Measurements from ENCODE around the gene MSANTD7. TPM values are rescaled to one million over a fixed set of nuclear protein-coding genes. Genes with fewer than 3 reads are reported as not detected.

The MSANTD7 gene
- total and polyA plus RNA-seq, 9 of the 15 experiments (the other 6 are each of a cell fraction or from before 2014, with no cell fraction given), result 5.2 to 27.3 (median 23.6) TPM

GRCh38 chr10:14878266-14879123, 40.4 kb downstream of the MSANTD7 start, which contains the start of gene SUV39H2 (continued):
- TF ChIP-seq MXI1 (IDR thresholded peaks at IDR 0.05; ENCODE audit: low read depth, low read length) (0 out of 2 replicates have a peak, but pooled peaks have one; percentile 21), ZBTB1 (CRISPR knock-in tag; IDR thresholded peaks at IDR 0.05; ENCODE audit: borderline replicate concordance, low read depth) (peak; percentile 11; the same call in 1 of the 2 replicates), POLR2AphosphoS5 (IDR thresholded peaks at IDR 0.05; ENCODE audit: control insufficient read depth, insufficient read depth, low read depth, low read length) (peak; percentile 71), CREM (IDR thresholded peaks at IDR 0.05; ENCODE audit: low read depth) (peak; percentile 91), ZNF121 (CRISPR knock-in tag; conservative IDR thresholded peaks at IDR 0.05) (no peak), HLTF (IDR thresholded peaks at IDR 0.05) (no peak; the same call in 1 of the 2 replicates), FOXP1 (CRISPR knock-in tag; IDR thresholded peaks at IDR 0.05) (peak; percentile 23; the same call in 1 of the 2 replicates), MEIS2 (IDR thresholded peaks at IDR 0.05; ENCODE audit: partially characterized antibody) (peak; percentile 74), ARID4B (CRISPR knock-in tag; IDR thresholded peaks at IDR 0.05) (peak; percentile 88), ZNF740 (CRISPR knock-in tag; IDR thresholded peaks at IDR 0.05) (peak; percentile 78), ZNF740 (tag; IDR thresholded peaks at IDR 0.05) (no peak), ZNF696 (CRISPR knock-in tag; conservative IDR thresholded peaks at IDR 0.05) (no peak), CUX1 (CRISPR knock-in tag; IDR thresholded peaks at IDR 0.05) (no peak), TAF1 (IDR thresholded peaks at IDR 0.05; ENCODE audit: control insufficient read depth, extremely low read depth, insufficient read depth, low read length, severe bottlenecking) (peak; percentile 92), FIP1L1 (IDR thresholded peaks at IDR 0.05; ENCODE audit: low read depth, low read length, poor library complexity, severe bottlenecking) (peak; percentile 29), ZNF212 (CRISPR knock-in tag; IDR thresholded peaks at IDR 0.05) (no peak; the same call in 1 of the 2 replicates)

Data from K562 (cell line).